ENCODE measurements around the gene ICOSLG.
"Not testable (repeated sequence)": the region's sequence is repeated elsewhere in the genome, so short reads cannot be mapped to it uniquely, and the experiment has no call there.

The ICOSLG gene

GRCh38 chr21:44263768-44264167, 23.0 kb upstream of the ICOSLG start:
- DNase-seq: no peak

GRCh38 chr21:44263221-44263760, 22.5 kb upstream of the ICOSLG start:
- no peak for DNase-seq

GRCh38 chr21:44262338-44263056, 21.8 kb upstream of the ICOSLG start:
- DNase-seq: no peak

GRCh38 chr21:44261675-44262295, 21.0 kb upstream of the ICOSLG start, which contains the start of gene DNMT3L:
Gene DNMT3L (minus strand): TSS chr21:44261897. CDS start chr21:44261259, 638 bp downstream.
- DNase-seq: no peak

GRCh38 chr21:44260791-44261631, 20.3 kb upstream of the ICOSLG start:
- DNase-seq: no peak

- no peak for DNase-seq
Measured at GRCh38 chr21:44260066-44260465, 19.3 kb upstream of the ICOSLG start.

GRCh38 chr21:44259082-44259705, 18.5 kb upstream of the ICOSLG start:
- DNase-seq: no peak

GRCh38 chr21:44258056-44258725, 17.4 kb upstream of the ICOSLG start:
- DNase-seq: no peak

- DNase-seq: no peak
Measured at GRCh38 chr21:44255511-44255981, 14.8 kb upstream of the ICOSLG start.

GRCh38 chr21:44253832-44254710, 13.3 kb upstream of the ICOSLG start:
- DNase-seq: no peak

- DNase-seq: not testable (repeated sequence)
Measured at GRCh38 chr21:44249204-44250037, 8.7 kb upstream of the ICOSLG start.

GRCh38 chr21:44247904-44248303, 7.2 kb upstream of the ICOSLG start:
- DNase-seq: not testable (repeated sequence)

- DNase-seq: not testable (repeated sequence)
Measured at GRCh38 chr21:44243980-44244379, 3.2 kb upstream of the ICOSLG start.

- DNase-seq: not testable (repeated sequence)
Measured at GRCh38 chr21:44241281-44241680, 538 bp upstream of the ICOSLG start.

GRCh38 chr21:44240353-44240752, 390 bp downstream of the ICOSLG start:
- not testable (repeated sequence) for DNase-seq

- not testable (repeated sequence) for DNase-seq
Measured at GRCh38 chr21:44229561-44229960, 11.2 kb downstream of the ICOSLG start.

GRCh38 chr21:44228109-44228508, 12.6 kb downstream of the ICOSLG start:
- DNase-seq: not testable (repeated sequence)

GRCh38 chr21:44227614-44228013, 13.1 kb downstream of the ICOSLG start:
- DNase-seq: not testable (repeated sequence)

GRCh38 chr21:44225605-44226004, 15.1 kb downstream of the ICOSLG start:
- not testable (repeated sequence) for DNase-seq

GRCh38 chr21:44223334-44223733, 17.4 kb downstream of the ICOSLG start:
- DNase-seq: not testable (repeated sequence)

All from hematopoietic multipotent progenitor cell treated with erythropoietin and hydrocortisone succinate and interleukin-3 and kit ligand, for 8 days (in vitro differentiated cells).